GM21367 (cell line): ENCODE data around the gene HTRA3.

Experiments
- ATAC-seq: cut with Tn5 transposase; IDR thresholded peaks from one replicate; pipeline ENCODE4 v1.9.1; 2021; ENCODE audit not compliant: unreplicated experiment

Gene HTRA3

DNA sequence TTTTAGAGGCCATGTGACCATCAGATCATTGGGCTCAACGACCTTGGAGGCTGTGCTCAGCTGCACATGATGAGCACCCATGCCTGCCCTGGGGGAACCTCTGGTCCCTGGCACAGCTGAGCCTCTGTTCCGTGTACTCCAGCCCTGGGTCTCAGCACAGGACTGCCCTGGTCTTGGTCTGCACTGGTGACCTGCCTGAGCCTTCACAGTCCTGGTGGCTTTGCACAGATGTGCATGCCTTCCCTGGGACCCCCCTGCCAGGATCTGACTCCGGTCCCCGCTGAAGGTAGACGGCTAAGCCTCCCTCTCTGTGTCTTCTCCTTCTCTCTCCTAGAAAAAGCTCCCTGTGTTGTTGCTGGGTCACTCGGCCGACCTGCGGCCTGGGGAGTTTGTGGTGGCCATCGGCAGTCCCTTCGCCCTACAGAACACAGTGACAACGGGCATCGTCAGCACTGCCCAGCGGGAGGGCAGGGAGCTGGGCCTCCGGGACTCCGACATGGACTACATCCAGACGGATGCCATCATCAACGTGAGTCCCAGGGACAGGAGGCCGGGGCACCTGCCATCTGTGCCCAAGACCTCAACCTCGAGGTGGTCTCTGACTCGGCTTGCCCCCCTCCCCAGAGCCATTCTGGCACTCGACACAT, 21.6 kb downstream of the HTRA3 start:
- no peak for ATAC-seq

DNA sequence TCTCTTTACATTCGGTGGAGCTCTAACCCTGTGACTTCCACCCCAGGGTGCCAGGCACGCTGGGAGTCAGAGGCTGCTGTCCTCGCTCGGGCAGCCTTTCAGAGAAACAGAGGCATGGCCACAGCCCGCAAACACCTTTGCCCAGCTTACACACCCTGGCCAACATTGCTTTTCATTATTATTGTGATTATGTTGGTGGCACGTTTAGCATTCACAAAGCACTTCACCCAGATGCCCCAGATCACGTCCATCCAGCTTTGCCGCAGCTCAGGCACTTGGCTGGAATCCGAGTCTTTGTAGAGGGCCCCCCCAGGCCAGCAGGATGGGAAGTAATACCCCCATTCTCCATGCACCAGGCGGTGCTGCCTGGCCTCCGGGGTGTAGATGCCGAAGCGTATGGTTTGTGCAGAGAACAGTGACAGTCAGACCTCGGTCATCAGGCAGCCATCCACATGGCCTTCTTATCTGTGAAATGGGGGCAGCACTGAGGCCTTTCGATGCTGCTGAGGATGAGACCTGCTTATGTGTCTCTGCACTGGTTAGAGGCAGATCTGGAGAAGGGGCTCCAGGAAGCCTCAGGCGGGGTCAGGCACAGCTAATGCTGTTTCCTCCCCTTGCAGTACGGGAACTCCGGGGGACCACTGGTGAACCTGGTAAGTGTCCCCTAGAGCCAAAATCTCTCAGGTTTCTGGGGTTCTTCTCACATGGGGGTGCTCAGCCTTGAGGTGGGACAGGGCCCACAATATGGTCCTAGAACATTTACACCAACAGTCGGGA, 22.3 kb downstream of the HTRA3 start:
- no peak for ATAC-seq

DNA sequence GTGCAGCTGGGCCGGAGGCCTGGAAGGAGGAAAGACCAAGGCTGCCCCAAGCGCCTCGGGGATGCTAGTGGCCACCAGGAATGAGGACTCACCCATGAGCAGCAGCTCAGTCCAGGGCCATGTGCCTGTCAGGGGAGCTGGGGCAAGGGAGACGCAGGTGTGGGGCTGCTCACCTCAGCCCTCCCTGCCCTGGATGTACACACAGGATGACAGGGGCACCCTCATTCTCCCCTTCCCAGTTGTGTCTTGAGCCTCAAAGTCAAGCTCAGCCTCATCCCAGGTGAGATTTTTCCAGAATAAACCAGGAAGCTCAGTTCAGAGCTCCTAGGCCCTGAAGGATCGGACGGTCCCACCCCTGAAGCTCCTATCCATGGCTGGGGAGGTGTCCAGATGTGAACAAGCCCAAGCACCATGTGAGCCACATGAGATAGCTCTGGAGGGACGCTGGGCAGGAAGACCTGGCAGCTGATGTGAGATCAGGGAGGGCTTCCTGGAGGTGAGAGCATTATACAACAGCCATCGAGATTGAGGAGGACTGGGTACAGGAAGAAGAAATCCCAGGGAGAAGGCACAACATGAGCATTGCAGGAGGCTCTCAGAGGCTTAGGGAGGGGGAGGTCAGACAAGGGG, 23.0 kb downstream of the HTRA3 start:
- ATAC-seq = no peak

DNA sequence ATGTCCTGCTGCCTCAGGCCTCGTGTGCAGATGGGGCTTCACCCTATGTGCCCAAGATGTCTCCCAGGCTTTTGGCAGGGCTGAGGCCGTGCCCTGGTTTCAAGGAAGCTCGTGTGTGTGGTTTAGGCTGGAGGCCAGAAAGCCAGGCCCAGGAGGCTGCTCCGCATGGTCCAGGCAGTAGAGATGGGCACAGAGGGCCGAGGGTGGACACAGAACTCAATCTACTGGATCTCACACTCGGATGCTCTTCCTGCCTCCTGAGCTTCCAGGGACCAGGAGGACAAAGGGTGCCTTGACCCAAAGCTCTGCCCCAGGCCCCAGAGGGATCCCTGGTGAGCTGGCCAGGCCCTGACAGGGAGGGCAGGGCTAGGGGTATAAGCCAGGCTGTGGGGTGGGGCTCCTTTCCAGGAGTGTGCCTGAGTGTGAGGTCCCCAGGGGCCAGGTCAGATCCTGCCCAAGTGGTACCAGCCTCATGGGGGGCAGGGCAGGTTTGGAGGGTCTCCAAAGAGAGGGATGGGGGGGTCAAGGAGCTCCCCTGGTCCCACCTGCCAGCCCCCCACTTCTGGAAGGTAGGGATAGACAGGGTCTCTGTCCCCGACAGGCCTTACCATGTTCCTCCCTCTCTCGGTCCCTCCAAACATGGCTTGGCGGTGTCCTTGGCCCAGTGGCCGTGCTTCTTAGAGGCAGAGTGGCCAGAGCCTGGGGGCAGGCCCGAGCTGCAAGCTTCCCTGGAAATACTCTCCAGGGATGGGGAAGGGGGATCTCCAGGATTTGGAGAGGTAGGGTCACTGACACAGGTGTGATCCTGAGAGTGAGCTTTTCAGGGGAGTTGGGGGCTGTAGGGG, 23.8 kb downstream of the HTRA3 start:
- no peak for ATAC-seq

DNA sequence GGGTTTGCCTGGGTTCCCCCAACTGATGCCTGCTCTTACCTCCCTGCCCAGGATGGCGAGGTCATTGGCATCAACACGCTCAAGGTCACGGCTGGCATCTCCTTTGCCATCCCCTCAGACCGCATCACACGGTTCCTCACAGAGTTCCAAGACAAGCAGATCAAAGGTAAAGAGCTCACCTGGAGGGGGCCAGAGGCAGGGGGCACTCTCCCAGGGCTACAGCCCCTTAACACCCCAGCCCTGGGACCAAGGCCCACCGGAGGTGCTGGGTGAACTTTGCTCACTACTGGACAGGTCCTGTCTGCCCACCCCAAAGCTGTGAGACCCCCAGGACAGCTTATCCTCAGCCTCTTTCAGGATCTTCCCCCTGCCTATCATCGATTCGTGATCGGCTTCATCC, 24.5 kb downstream of the HTRA3 start:
- no peak for ATAC-seq

DNA sequence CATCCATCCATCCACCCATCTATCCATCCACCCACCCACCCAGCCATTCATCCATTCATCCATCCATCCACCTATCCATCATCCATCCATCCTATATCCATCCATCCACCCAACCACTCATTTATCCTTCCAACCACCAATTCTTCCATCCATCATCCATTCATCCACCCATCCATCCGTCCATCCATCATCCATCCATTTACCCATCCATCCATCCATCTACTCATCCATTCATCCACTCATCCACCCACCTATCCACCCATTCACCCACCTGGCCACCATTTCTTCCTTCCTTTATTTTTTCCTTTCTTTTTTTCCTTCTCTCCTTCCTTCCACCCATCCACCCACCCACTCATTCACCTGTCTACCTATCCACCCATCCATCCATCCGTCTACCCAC, 25.2 kb downstream of the HTRA3 start:
- no peak for ATAC-seq

DNA sequence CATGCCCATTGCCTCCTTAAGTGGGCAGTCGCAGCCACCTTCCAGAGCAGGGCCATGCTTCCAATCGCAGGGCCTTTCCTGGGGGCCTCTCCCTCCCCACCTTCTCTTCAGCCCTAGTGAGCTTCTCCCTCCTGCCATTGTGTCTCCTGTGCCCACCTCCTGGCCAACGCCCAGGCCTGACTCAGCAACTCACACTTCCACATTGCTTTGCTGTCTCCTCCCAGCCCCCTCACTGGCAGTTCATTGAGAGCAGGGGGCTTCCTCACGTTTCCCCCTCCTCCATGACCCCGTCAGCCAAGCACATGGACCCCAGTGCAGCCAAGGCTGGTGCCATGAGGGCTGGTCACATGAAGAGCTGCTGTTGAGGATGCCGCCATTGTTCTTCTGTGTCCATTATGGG, 25.9 kb downstream of the HTRA3 start:
- no peak for ATAC-seq

DNA sequence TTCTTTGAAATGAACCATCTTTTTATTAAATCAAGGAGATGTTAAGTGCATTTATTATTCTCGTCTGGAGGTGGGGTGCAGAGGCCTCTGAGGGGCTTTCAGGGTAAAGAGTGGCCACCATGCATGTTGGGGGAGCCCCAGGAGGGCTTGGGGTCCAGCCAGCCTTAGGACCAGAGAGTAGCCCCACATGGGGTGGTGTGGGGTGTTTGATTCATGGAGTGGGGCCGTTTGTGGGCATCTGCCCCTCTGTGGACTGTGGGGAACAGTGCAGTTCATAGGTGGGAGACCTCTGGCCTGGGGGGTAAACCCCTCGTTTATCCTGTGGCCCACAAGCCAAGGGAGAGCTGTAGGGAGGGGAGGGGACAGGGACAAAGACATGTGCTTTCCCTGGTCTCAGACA, 26.9 kb downstream of the HTRA3 start:
- ATAC-seq = no peak

DNA sequence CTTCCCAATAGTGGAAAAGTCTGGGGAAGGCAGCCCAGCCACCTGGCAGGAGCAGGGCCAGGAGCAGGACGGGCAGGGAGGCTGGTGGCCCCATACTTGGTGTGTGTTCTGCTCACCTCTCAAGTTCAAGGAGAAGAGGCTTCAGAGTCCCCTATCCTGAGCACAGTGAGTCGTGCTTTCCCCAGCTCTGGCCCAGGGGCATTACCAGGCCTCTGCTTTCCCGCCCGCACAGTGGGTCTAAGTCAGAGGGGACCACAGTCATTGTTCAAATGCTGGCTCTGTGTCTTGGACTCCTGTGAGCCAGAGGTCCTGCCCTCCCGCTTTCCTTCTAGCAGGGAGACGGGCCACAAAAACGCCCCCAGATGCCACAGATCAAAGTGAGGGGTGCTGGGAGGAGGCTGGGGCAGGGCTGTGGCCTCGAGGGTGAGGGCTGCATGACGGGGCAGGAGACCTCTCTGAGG, 27.6 kb downstream of the HTRA3 start:
- ATAC-seq = no peak

DNA sequence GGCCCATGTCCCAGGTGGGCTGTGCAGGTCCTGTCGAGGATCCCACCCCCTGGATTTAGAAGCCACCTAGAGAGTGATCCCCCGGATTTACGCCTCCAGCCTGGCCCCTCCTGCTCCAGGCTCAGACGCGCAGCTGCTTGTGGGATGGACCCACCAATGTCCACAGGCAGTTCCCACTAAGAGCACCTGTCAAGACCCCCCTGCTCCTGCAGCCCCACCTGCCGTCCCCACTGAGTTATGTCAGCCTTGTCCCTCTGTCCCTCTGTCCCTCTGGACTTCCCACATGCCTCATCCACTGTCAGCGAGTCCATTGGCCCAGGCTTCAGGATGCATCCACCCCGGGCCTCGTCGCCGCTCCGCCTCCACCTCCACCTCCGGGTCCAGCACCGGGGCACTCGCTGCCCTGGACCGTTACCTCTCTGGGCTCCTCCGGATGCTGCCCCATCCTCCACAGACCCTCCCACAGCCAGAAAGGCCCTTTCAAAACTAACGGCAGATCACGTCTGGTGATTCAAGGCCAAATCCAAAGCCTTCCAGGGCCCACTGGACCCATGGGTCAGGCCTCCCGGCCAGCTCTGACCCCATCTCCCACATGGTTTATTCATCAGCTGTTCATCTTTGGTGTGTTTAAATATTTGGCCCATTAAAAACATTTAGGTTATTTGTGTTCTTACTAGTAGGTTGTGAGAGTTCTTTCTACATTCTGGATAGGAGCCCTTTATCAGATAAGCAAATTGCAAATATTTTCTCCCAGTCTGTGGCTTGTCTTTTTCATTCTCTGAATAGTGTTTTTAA, 28.3 kb downstream of the HTRA3 start:
- ATAC-seq = no peak

DNA sequence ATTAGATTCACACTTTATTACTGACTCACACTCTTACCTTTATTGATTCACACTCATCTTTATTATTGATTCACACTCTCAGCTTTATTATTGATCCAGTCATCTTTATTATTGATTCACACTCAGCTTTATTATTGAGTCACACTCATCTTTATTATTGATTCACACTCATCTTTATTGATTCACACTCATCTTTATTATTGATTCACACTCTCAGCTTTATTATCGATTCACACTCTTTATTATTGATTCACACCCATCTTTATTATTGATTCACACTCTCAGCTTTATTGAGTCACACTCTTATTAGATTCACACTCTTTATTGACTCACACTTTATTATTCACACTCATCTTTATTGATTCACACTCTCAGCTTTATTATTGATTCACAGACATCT, 31.3 kb downstream of the HTRA3 start:
- ATAC-seq = no peak

DNA sequence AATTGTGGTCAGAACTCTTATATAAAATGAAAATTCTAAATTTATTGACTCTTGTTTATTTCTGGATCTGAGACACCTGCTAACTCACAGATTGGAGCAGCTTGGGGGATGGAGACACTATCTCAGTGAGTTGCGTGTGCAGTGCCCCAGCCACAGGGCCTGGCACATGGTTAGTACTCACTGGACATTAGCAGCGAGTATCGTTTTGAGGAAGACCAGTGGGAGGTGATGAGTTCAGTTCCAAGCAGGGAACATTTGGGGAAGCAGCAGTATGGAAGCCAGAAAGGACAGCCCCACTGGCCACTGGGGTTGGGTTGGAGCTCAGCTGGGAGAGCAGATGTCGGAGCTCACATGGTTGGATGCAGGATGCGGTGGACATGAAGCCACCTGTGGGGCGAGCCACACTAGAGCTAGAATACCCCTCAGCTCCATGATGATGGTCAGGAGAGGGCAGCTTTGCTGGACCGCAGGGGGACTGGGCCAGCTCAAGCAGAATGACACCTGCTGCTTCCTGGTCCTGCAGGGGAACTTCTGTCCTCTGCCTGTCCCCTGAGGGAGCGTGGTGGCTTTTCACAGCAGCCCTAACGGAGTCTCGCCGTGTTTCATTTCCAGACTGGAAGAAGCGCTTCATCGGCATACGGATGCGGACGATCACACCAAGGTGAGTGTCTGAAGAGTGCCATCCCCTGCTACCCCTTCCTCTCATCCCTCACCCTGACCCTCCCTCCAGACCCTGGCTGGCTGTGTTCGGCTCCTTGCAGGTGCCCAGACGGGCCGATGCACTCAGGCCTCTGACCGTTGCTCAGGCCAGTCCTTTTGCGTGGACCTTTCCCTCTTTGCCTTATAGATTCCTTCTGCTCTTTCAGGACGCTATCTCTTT, 32.5 kb downstream of the HTRA3 start:
- no peak for ATAC-seq

DNA sequence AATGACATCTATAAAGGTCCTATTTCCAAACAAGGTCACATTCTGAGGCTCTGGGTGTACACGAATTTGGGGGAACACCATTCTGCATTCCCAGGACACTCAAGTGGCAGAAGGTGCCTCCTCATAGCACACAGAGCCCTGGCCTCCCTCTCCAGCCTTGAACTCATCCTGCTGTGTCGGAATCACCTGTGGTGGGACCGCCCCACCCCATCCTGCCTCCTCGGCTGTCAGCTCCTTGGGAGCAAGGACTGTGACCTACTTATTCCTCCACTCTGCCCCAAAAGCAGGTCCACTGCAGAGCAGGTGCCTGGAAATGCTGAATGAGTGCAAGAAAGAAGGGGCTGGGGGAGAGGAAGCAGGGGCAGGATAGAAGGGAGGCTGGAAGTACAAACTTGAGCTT, 33.5 kb downstream of the HTRA3 start:
- no peak for ATAC-seq

DNA sequence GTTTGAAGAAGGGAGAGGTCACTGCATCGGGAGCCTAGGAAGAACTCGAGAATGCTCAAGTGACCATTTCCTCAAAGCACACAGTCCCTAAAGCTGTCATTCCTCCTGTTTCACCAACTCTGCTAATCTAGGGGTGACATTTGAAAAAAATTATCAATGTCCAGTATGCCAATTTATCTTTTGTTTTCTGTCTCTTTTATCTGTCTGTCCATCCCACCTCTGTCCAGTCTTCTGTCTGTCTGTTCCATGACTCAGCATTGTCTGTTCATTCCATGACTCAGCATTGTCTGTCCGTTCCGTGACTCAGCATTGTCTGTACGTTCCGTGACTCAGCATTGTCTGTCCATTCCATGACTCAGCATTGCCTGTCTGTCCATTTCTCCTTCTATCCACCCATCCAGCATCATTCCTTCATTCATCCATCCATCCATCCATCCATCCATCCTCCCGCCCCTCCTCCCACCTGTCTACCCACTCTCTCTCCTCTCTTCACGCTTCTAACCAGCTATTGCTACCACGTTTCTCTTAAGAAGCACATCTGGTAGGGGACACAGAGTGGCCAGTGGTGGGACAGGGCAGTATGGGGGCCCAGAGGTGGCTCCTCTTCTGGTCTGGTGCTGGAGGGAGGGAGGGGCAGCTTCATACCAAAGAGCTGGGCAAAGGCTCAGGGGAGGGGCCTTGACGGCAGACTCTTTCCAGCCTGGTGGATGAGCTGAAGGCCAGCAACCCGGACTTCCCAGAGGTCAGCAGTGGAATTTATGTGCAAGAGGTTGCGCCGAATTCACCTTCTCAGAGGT, 34.1 kb downstream of the HTRA3 start:
- no peak for ATAC-seq

DNA sequence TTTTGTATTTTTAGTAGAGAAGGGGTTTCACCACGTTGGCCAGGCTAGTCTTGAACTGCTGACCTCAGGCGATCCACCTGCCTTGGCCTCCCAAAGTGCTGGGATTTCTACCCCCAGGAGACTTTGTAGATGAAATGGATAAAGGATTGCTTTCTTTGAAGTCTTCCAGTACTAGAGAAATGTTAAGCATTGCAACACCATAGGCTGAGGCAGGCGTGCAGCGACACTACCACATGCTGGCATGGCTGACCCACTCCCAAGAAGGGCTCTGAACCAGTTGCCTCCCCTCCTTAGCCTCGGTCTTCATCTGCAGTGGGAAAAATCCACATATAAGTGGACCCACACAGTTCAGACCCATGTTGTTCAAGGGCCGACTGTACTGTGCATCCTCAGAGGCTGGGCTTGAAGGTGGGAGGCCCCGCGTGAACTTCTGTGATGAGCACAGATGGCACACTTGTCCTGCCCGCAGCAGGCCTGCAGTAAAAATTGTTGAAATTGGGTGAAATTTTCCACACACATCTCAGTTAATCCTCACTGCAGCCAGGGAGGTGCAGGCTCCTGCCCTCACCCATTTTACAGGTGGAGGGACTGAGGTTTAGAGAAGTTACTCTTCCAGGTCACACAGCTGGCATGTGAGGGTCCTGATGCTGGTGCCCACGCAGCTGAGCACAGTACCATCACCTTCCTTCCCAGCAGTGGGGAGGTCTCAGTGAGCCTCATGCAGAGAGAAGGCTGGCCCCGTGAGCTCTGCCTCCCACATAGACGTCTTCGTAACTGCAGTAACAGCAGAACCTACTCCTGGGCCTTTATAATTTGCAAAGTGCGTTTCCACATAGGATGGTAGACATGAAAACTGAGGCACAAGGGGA, 35.5 kb downstream of the HTRA3 start:
- no peak for ATAC-seq

DNA sequence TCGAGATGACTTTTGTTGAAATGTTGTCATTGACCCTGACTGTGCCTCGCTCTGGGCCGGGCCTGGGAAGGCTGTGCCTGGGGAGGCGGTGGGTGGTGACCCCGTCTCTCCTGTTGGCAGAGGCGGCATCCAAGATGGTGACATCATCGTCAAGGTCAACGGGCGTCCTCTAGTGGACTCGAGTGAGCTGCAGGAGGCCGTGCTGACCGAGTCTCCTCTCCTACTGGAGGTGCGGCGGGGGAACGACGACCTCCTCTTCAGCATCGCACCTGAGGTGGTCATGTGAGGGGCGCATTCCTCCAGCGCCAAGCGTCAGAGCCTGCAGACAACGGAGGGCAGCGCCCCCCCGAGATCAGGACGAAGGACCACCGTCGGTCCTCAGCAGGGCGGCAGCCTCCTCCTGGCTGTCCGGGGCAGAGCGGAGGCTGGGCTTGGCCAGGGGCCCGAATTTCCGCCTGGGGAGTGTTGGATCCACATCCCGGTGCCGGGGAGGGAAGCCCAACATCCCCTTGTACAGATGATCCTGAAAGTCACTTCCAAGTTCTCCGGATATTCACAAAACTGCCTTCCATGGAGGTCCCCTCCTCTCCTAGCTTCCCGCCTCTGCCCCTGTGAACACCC, 36.4 kb downstream of the HTRA3 start:
- ATAC-seq = no peak

DNA sequence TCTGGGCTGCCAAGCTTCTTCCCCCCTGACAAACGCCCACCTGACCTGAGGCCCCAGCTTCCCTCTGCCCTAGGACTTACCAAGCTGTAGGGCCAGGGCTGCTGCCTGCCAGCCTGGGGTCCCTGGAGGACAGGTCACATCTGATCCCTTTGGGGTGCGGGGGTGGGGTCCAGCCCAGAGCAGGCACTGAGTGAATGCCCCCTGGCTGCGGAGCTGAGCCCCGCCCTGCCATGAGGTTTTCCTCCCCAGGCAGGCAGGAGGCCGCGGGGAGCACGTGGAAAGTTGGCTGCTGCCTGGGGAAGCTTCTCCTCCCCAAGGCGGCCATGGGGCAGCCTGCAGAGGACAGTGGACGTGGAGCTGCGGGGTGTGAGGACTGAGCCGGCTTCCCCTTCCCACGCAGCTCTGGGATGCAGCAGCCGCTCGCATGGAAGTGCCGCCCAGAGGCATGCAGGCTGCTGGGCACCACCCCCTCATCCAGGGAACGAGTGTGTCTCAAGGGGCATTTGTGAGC, 37.0 kb downstream of the HTRA3 start:
- ATAC-seq = no peak
